K562 (cell line): ENCODE results near the gene PPAN. TPM values are rescaled to one million over a fixed set of nuclear protein-coding genes. Genes with fewer than 3 reads are reported as not detected.
A peak's percentile ranks its signal among the peaks of the same experiment; 100 is the strongest.

Experiments used
- ASH1L ChIP-seq: fragments of 450-650 bp; IDR thresholded peaks from 2 replicates; pipeline ENCODE4 v1.6.1; 2018; ENCODE audit warnings: borderline replicate concordance, mild to moderate bottlenecking, low read depth; ENCODE audit not compliant: partially characterized antibody
- GTF2E2 ChIP-seq: fragments of 200-800 bp; sonication (Bioruptor generic); IDR thresholded peaks from 2 replicates; pipeline ENCODE4 v1.6.1; 2016; ENCODE audit warnings: missing genetic modification characterization, missing compliant biosample characterization
- KHSRP ChIP-seq: fragments of 450-650 bp; IDR thresholded peaks from 2 replicates; pipeline ENCODE4 v1.6.1; 2017
- RNF2 ChIP-seq: sonication (generic); IDR thresholded peaks from 2 replicates; pipeline ENCODE4 v1.6.1; 2016
- SAP30 ChIP-seq: fragments of 200-600 bp; sonication (generic); IDR thresholded peaks from 2 replicates; pipeline ENCODE4 v1.6.1; 2012; ENCODE audit warnings: borderline replicate concordance, low read depth, mild to moderate bottlenecking, moderate library complexity, low read length, control low read depth, inconsistent platforms; ENCODE audit not compliant: insufficient read depth, poor library complexity, severe bottlenecking
- SETDB1 ChIP-seq: IDR thresholded peaks from one replicate; pipeline ENCODE4 v1.6.1; 2012; ENCODE audit warnings: low read length, control low read depth, inconsistent platforms
- SMARCB1 ChIP-seq: IDR thresholded peaks from 2 replicates; pipeline ENCODE4 v1.6.1; 2011; ENCODE audit warnings: improper control_type of control experiment, low read depth; ENCODE audit not compliant: insufficient read length
- TGIF2 ChIP-seq: sonication (generic); formaldehyde crosslinking; IDR thresholded peaks from 2 replicates; pipeline ENCODE4 v1.8.1; 2022; ENCODE audit warnings: mild to moderate bottlenecking, missing genetic modification reagents, moderate library complexity
- ZBTB17 ChIP-seq: fragments of 450-650 bp; formaldehyde crosslinking; IDR thresholded peaks from 2 replicates; pipeline ENCODE4 v1.4.0; 2020; ENCODE audit warnings: mild to moderate bottlenecking
- ZFX ChIP-seq: sonication (generic); formaldehyde crosslinking; IDR thresholded peaks from 2 replicates; pipeline ENCODE4 v1.8.0; 2022; ENCODE audit warnings: mild to moderate bottlenecking, missing genetic modification reagents, moderate library complexity
- polyA plus RNA-seq, 8 experiments: library from polyadenylated mRNA; depleted of rRNA in 4 of 8; stranded (reverse) in 5 of 8; unstranded in 3 of 8; fragments of >200 nt; fragmentation: Nextera tagmentation in 2 of 8; fragmentation: Illumina TruSeq in 1 of 8; extraction: Ambion mirVana in 2 of 8; extraction: Trizol in 1 of 8; gene quantifications; 2 replicates each; pipeline versions ENCODE4 v1.2.1 to v1.2.3, GENCODE V29; 2011 to 2014; ENCODE audit warnings: inconsistent platforms in 1 of 8, missing spikeins in 1 of 8
- total RNA-seq, 7 experiments: library from RNA; depleted of rRNA in 6 of 7; stranded (reverse); fragments of >200 nt in 6 of 7; fragmentation: Illumina TruSeq in 2 of 7; extraction: Trizol in 2 of 7; gene quantifications; 2 replicates each; pipeline versions ENCODE4 v1.2.1 to v1.2.3, GENCODE V29; 2011 to 2021; ENCODE audit warnings: low replicate concordance in 1 of 7
- TF ChIP-seq, protein P1 (sequence below): fragments of 200-400 bp; formaldehyde crosslinking; IDR thresholded peaks from 2 replicates; pipeline ENCODE4 v1.6.1; 2017; ENCODE audit warnings: mild to moderate bottlenecking, low read depth, low read length, moderate library complexity
- TF ChIP-seq, protein P2 (sequence below), 2 experiments: fragments of 450-650 bp; IDR thresholded peaks; 2 replicates each; pipeline ENCODE4 v1.6.1; 2016; ENCODE audit warnings: mild to moderate bottlenecking in 2 of 2, borderline replicate concordance in 1 of 2, low read depth in 1 of 2, moderate library complexity in 1 of 2
- TF ChIP-seq, protein P3 (sequence below): IDR thresholded peaks from 2 replicates; pipeline ENCODE4 v1.6.1; 2014; ENCODE audit warnings: antibody characterized with exemption
- TF ChIP-seq, protein P4 (sequence below), 2 experiments: fragments of 450-650 bp in 1 of 2; sonication (generic) in 1 of 2; formaldehyde crosslinking; conservative IDR thresholded peaks; 2 replicates each; pipeline versions ENCODE4 v1.4.0 to v1.8.1; 2020 to 2022; ENCODE audit warnings: mild to moderate bottlenecking in 1 of 2, missing genetic modification reagents in 1 of 2

PPAN gene
- total and polyA plus RNA-seq, 9 of the 15 experiments (the other 6 are each of a cell fraction or from before 2014, with no cell fraction given): 2.2 to 129 (median 59.1) TPM

DNA sequence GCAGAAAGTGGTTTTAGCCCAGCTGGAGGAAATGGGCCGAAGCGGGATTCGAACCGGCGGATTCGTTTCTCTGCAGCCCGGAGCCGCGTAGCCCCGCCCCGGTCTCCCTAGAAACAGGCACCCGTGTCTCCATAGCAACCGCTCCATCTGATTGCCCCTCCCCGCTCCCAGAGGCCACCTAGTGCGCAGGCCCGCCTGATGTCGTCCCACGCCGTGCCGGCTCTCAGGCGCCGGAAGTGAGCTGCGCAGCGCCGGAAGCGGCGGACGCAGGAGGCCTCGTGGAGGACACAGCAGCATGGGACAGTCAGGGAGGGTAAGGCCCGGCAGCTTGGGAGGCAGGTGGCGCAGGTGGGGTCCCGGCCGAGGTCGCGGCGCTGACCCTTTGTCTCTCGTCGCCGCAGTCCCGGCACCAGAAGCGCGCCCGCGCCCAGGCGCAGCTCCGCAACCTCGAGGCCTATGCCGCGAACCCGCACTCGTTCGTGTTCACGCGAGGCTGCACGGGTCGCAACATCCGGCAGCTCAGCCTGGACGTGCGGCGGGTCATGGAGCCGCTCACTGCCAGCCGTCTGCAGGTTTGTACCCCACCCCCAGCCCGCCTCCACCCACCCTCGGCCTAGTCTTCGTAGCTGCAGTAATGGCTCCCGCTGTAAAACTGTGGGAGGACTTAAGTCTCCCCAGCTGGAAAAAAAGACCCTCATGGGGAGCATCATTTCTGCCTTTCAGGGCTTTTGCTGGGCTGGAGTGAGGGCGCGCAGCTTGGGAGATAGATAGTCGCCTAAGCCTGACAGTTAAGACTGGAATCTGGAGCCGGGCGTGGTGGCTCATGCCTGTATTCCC lies at the start of gene PPAN (continued):
- TF ChIP-seq, protein P1, sequence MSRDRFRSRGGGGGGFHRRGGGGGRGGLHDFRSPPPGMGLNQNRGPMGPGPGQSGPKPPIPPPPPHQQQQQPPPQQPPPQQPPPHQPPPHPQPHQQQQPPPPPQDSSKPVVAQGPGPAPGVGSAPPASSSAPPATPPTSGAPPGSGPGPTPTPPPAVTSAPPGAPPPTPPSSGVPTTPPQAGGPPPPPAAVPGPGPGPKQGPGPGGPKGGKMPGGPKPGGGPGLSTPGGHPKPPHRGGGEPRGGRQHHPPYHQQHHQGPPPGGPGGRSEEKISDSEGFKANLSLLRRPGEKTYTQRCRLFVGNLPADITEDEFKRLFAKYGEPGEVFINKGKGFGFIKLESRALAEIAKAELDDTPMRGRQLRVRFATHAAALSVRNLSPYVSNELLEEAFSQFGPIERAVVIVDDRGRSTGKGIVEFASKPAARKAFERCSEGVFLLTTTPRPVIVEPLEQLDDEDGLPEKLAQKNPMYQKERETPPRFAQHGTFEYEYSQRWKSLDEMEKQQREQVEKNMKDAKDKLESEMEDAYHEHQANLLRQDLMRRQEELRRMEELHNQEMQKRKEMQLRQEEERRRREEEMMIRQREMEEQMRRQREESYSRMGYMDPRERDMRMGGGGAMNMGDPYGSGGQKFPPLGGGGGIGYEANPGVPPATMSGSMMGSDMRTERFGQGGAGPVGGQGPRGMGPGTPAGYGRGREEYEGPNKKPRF: no peak
- TF ChIP-seq, protein P2, sequence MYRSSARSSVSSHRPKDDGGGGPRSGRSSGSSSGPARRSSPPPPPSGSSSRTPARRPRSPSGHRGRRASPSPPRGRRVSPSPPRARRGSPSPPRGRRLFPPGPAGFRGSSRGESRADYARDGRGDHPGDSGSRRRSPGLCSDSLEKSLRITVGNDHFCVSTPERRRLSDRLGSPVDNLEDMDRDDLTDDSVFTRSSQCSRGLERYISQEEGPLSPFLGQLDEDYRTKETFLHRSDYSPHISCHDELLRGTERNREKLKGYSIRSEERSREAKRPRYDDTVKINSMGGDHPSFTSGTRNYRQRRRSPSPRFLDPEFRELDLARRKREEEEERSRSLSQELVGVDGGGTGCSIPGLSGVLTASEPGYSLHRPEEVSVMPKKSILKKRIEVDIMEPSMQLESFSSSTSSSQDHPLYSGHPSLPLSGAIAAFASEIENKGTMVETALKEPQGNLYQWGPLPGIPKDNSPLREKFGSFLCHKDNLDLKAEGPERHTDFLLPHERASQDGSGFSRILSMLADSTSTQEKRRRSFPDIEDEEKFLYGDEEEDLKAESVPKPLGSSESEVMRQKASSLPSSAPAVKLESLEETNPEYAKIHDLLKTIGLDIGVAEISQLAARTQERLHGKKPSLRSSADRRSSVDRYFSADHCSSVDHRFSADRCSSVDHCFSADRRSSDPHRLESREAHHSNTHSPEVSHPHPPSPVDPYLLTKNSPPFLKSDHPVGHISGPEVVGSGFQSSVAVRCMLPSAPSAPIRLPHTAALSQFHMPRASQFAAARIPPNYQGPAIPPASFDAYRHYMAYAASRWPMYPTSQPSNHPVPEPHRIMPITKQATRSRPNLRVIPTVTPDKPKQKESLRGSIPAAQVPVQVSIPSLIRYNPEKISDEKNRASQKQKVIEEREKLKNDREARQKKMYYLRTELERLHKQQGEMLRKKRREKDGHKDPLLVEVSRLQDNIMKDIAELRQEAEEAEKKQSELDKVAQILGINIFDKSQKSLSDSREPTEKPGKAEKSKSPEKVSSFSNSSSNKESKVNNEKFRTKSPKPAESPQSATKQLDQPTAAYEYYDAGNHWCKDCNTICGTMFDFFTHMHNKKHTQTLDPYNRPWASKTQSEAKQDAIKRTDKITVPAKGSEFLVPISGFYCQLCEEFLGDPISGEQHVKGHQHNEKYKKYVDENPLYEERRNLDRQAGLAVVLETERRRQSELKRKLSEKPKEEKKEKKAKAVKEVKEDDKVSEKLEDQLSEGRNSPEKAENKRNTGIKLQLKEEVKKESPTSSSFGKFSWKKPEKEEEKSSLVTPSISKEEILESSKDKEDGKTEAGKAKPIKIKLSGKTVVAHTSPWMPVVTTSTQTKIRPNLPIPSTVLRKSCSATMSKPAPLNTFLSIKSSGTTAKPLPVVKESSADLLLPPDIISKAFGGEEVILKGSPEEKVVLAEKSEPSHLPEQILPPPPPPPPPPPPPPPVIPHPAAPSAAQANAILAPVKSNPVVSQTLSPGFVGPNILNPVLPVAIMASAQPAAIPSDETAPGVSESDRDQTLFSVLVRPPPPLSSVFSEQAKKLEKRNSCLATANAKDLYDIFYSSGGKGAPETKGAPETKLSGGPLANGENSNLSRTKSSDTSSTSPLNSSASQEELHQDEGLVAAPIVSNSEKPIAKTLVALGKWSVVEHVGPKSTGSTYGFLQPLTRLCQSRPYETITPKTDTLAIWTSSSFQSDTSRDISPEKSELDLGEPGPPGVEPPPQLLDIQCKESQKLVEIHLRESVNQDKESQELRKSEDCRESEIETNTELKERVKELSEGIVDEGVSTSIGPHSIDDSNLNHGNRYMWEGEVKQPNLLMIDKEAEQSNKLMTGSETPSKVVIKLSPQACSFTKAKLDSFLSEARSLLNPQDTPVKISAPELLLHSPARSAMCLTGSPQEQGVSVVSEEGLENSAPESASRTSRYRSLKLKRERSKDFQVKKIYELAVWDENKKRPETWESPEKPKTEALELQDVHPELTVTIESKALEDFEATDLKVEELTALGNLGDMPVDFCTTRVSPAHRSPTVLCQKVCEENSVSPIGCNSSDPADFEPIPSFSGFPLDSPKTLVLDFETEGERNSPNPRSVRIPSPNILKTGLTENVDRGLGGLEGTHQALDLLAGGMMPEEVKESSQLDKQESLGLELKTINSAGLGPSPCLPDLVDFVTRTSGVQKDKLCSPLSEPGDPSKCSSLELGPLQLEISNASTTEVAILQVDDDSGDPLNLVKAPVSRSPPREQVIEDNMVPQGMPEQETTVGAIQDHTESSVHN (IDR thresholded peaks at IDR 0.05; ENCODE audit: borderline replicate concordance in 1 of 2, low read depth in 1 of 2): no peak
- TF ChIP-seq TGIF2 (CRISPR knock-in tag): no peak; the same call in 1 of the 2 replicates
- TF ChIP-seq, protein P3, sequence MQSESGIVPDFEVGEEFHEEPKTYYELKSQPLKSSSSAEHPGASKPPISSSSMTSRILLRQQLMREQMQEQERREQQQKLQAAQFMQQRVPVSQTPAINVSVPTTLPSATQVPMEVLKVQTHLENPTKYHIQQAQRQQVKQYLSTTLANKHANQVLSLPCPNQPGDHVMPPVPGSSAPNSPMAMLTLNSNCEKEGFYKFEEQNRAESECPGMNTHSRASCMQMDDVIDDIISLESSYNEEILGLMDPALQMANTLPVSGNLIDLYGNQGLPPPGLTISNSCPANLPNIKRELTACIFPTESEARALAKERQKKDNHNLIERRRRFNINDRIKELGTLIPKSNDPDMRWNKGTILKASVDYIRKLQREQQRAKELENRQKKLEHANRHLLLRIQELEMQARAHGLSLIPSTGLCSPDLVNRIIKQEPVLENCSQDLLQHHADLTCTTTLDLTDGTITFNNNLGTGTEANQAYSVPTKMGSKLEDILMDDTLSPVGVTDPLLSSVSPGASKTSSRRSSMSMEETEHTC: no peak
- TF ChIP-seq ASH1L: no peak
- TF ChIP-seq, protein P4, sequence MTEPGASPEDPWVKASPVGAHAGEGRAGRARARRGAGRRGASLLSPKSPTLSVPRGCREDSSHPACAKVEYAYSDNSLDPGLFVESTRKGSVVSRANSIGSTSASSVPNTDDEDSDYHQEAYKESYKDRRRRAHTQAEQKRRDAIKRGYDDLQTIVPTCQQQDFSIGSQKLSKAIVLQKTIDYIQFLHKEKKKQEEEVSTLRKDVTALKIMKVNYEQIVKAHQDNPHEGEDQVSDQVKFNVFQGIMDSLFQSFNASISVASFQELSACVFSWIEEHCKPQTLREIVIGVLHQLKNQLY (CRISPR knock-in tag; conservative IDR thresholded peaks at IDR 0.05): no peak
- TF ChIP-seq SAP30: peak; percentile 98
- no peak for TF ChIP-seq GTF2E2 (tag)
- TF ChIP-seq ZBTB17 (CRISPR knock-in tag): no peak
- TF ChIP-seq KHSRP: no peak
- no peak for TF ChIP-seq SMARCB1
- no peak for TF ChIP-seq SETDB1
- 0 out of 2 replicates have a peak, but pooled peaks have one; percentile 54 for TF ChIP-seq RNF2
- peak; percentile 89 for TF ChIP-seq ZFX (CRISPR knock-in tag)
